RWPE2 (cell line): ENCODE data around the gene TIMM10B.

Experiments
- ATAC-seq: fragments of 200-7000 bp; cut with Tn5 transposase; 3 replicates; pipeline ENCODE4 v1.9.1; 2021; ENCODE audit warnings: low read depth
- DNase-seq: peaks from one replicate; pipeline ENCODE4 v3.0.0-alpha.2; 2020; ENCODE audit warnings: low spot score
- H3K27ac ChIP-seq: fragments of 450-650 bp; 2 replicates; pipeline ENCODE4 v1.5.1; 2017; ENCODE audit warnings: mild to moderate bottlenecking; ENCODE audit not compliant: poor library complexity, severe bottlenecking
- H3K27me3 ChIP-seq: fragments of 250-450 bp; sonication (Bioruptor Pico); 2 replicates; pipeline ENCODE4 v1.5.1; 2021; ENCODE audit warnings: mild to moderate bottlenecking, moderate library complexity; ENCODE audit not compliant: insufficient read depth, poor library complexity, severe bottlenecking
- H3K36me3 ChIP-seq: fragments of 250-450 bp; sonication (Bioruptor Pico); 2 replicates; pipeline ENCODE4 v1.5.1; 2020; ENCODE audit warnings: low read depth, mild to moderate bottlenecking, moderate library complexity
- H3K4me1 ChIP-seq: fragments of 250-450 bp; sonication (Bioruptor Pico); 2 replicates; pipeline ENCODE4 v1.5.1; 2021; ENCODE audit warnings: mild to moderate bottlenecking, moderate library complexity; ENCODE audit not compliant: insufficient read depth, poor library complexity, severe bottlenecking
- H3K4me3 ChIP-seq: fragments of 250-450 bp; sonication (Bioruptor Pico); 2 replicates; pipeline ENCODE4 v1.5.1; 2021; ENCODE audit warnings: mild to moderate bottlenecking, moderate library complexity; ENCODE audit not compliant: severe bottlenecking
- H3K9me3 ChIP-seq: fragments of 250-450 bp; sonication (Bioruptor Pico); 2 replicates; pipeline ENCODE4 v1.5.1; 2021; ENCODE audit warnings: mild to moderate bottlenecking, moderate library complexity; ENCODE audit not compliant: severe bottlenecking
- TF ChIP-seq, protein P1 (sequence below): fragments of 450-650 bp; IDR thresholded peaks from one replicate; pipeline ENCODE4 v1.5.1; 2017; ENCODE audit warnings: mild to moderate bottlenecking, moderate library complexity; ENCODE audit not compliant: poor library complexity, severe bottlenecking

TIMM10B gene

DNA sequence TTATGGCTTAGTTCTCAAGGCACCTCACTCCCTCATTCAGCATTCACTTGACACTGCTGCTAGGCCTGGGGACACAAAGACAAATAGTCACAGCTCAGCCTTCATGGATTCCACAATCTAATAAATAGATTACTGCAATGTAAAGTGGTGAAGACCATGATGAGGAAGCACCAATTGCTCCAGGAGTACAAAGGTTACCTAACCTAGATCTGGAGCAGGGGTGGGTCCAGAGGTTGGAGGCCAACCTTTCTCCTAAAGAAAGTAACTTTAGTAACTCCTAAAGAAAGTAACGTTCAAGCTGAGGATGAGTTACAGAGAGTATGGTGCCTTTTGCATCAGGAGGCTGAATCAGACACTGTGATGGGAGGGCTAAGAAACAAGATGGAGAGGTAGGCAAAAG, 11.7 kb upstream of the TIMM10B start:
- Histone ChIP-seq H3K27ac (no peak overlapping the region), H3K4me3 (no peak overlapping the region), H3K9me3 (no peaks in the 10 kb centered on the region), H3K4me1 (no peaks in the 10 kb centered on the region), H3K27me3 (no peaks in the 10 kb centered on the region), H3K36me3 (no peaks in the 10 kb centered on the region)
- TF ChIP-seq, protein P1, sequence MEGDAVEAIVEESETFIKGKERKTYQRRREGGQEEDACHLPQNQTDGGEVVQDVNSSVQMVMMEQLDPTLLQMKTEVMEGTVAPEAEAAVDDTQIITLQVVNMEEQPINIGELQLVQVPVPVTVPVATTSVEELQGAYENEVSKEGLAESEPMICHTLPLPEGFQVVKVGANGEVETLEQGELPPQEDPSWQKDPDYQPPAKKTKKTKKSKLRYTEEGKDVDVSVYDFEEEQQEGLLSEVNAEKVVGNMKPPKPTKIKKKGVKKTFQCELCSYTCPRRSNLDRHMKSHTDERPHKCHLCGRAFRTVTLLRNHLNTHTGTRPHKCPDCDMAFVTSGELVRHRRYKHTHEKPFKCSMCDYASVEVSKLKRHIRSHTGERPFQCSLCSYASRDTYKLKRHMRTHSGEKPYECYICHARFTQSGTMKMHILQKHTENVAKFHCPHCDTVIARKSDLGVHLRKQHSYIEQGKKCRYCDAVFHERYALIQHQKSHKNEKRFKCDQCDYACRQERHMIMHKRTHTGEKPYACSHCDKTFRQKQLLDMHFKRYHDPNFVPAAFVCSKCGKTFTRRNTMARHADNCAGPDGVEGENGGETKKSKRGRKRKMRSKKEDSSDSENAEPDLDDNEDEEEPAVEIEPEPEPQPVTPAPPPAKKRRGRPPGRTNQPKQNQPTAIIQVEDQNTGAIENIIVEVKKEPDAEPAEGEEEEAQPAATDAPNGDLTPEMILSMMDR = no peak
- ATAC-seq (no peak), DNase-seq (no peak)

GRCh38 chr11:6472934-6473333, 8.4 kb upstream of the TIMM10B start:
- no peaks in the 10 kb centered on the region for H3K27me3 ChIP-seq
- TF ChIP-seq, protein P1 = no peak
- H3K4me3 ChIP-seq = peak overlapping the region; percentile 87
- DNase-seq (no peak), ATAC-seq (no peak)
- no peaks in the 10 kb centered on the region for H3K9me3 ChIP-seq
- no peaks in the 10 kb centered on the region for H3K4me1 ChIP-seq
- peaks cover 15% of the 10 kb centered on the region for H3K36me3 ChIP-seq
- H3K27ac ChIP-seq = no peak overlapping the region

- peak; percentile 90 for DNase-seq
- H3K9me3 ChIP-seq = no peaks in the 10 kb centered on the region
- H3K4me3 ChIP-seq = peak within 1 kb of the TSS; percentile 87
- H3K36me3 ChIP-seq = peaks cover 23% of the 10 kb centered on the region
- peak; percentile 78 for ATAC-seq
- TF ChIP-seq, protein P1 = peak; percentile 46
- H3K27ac ChIP-seq = peak within 1 kb of the TSS; percentile 64
- H3K27me3 ChIP-seq = no peaks in the 10 kb centered on the region
- H3K4me1 ChIP-seq = no peaks in the 10 kb centered on the region
Measured at GRCh38 chr11:6473451-6474412, 7.6 kb upstream of the TIMM10B start, which contains the start of gene TRIM3. Gene TRIM3 (minus strand): TSS chr11:6473941. CDS start chr11:6465695, 8,246 bp downstream.

DNA sequence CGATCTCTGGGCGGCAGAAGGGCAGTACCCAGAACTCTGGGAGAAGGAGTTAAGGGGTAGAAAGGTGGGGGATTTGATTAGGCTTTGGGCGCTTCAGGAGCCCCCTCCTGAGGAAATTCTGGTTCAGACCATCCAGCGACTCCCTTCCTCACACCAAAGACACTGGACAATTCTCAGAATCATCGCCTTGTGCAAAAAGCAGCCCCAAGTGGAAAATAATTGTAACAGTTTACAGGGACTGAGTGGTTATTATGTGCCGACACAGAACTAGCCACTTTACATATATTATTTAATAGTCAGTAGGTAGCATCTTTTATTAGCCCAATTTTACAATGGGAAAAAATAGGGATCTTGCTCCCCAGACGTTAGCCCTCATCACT, 6.9 kb upstream of the TIMM10B start:
- no peak for DNase-seq
- H3K4me3 ChIP-seq = peak overlapping the region; percentile 87
- no peaks in the 10 kb centered on the region for H3K4me1 ChIP-seq
- H3K27ac ChIP-seq = peak overlapping the region; percentile 64
- peaks cover 30% of the 10 kb centered on the region for H3K36me3 ChIP-seq
- TF ChIP-seq, protein P1 = peak; percentile 27
- no peak for ATAC-seq
- H3K9me3 ChIP-seq = no peaks in the 10 kb centered on the region
- no peaks in the 10 kb centered on the region for H3K27me3 ChIP-seq
